ENCODE results near the gene PRPF6. TPM values are rescaled to one million over a fixed set of nuclear protein-coding genes. Genes with fewer than 3 reads are reported as not detected.
A peak's percentile ranks its signal among the peaks of the same experiment; 100 is the strongest.

PRPF6 gene
- total RNA-seq, 1 donor from 2014 or later, result 51.9 TPM

GRCh38 chr20:64035066-64035932 lies 54.4 kb downstream of the PRPF6 start:
- Histone ChIP-seq H3K9ac (no peak overlapping the region), H3K4me3 (no peak overlapping the region), H3K79me2 (ENCODE audit: low read depth) (no peaks in the 10 kb centered on the region), H3F3A (ENCODE audit: low read depth) (peaks cover 15% of the 10 kb centered on the region), H2AFZ (replicated peaks) (no peak overlapping the region), H3K36me3 (no peaks in the 10 kb centered on the region), H3K27ac (no peak overlapping the region), H3K4me2 (peak overlapping the region; percentile 29), H4K20me1 (ENCODE audit: low read depth) (peaks cover 47% of the 10 kb centered on the region), H3K9me3 (ENCODE audit: low read depth) (no peaks in the 10 kb centered on the region), H3K4me1 (peaks cover 31% of the 10 kb centered on the region), H3K27me3 (peaks cover 42% of the 10 kb centered on the region)
- H3K9me3 Mint-ChIP-seq, result no peaks in the 10 kb centered on the region
- H3K4me3 Mint-ChIP-seq, result peak overlapping the region; percentile 46
- peaks cover 8% of the 10 kb centered on the region for H3K36me3 Mint-ChIP-seq
- peak overlapping the region; percentile 63 for H3K27ac Mint-ChIP-seq
- peaks cover 30% of the 10 kb centered on the region for H3K27me3 Mint-ChIP-seq (ENCODE audit: insufficient read depth, low read depth)
- TF ChIP-seq EZH2 (IDR thresholded peaks at IDR 0.05) (no peak), CTCF (IDR thresholded peaks at IDR 0.05) (no peak), EZH2phosphoT487 (IDR thresholded peaks at IDR 0.05) (no peak)
- no peak for DNase-seq (ENCODE audit: low spot score)
- H3K4me1 Mint-ChIP-seq, result peaks cover 21% of the 10 kb centered on the region

GRCh38 chr20:64035933-64036345 lies 55.0 kb downstream of the PRPF6 start, which contains the start of gene C20orf204:
Gene C20orf204, plus strand, starts transcription at chr20:64036182. Its CDS starts 142 bp downstream, at chr20:64036324.
- H3K36me3 ChIP-seq, result no peaks in the 10 kb centered on the region
- peak within 1 kb of the TSS; percentile 29 for H3K4me2 ChIP-seq
- peaks cover 49% of the 10 kb centered on the region for H3K27me3 ChIP-seq
- peaks cover 33% of the 10 kb centered on the region for H3K27me3 Mint-ChIP-seq (ENCODE audit: insufficient read depth, low read depth)
- peaks cover 15% of the 10 kb centered on the region for H3F3A ChIP-seq (ENCODE audit: low read depth)
- peak within 1 kb of the TSS; percentile 63 for H3K27ac Mint-ChIP-seq
- H3K9me3 ChIP-seq (ENCODE audit: low read depth), result no peaks in the 10 kb centered on the region
- peaks cover 21% of the 10 kb centered on the region for H3K4me1 Mint-ChIP-seq
- no peaks in the 10 kb centered on the region for H3K79me2 ChIP-seq (ENCODE audit: low read depth)
- H3K4me3 Mint-ChIP-seq, result peak within 1 kb of the TSS; percentile 46
- DNase-seq (ENCODE audit: low spot score), result peak; percentile 31
- no peak within 1 kb of the TSS for H2AFZ ChIP-seq (replicated peaks)
- H3K27ac ChIP-seq, result no peak within 1 kb of the TSS
- H3K4me3 ChIP-seq, result no peak within 1 kb of the TSS
- H3K36me3 Mint-ChIP-seq, result peaks cover 5% of the 10 kb centered on the region
- H3K9ac ChIP-seq, result no peak within 1 kb of the TSS
- TF ChIP-seq EZH2phosphoT487 (IDR thresholded peaks at IDR 0.05) (no peak), EZH2 (IDR thresholded peaks at IDR 0.05) (no peak), CTCF (IDR thresholded peaks at IDR 0.05) (no peak)
- H3K9me3 Mint-ChIP-seq, result no peaks in the 10 kb centered on the region
- peaks cover 31% of the 10 kb centered on the region for H3K4me1 ChIP-seq
- peaks cover 47% of the 10 kb centered on the region for H4K20me1 ChIP-seq (ENCODE audit: low read depth)

- Histone ChIP-seq H3K36me3 (no peaks in the 10 kb centered on the region), H3K27me3 (peaks cover 55% of the 10 kb centered on the region), H3K27ac (no peak overlapping the region), H3K9ac (no peak overlapping the region), H2AFZ (replicated peaks) (no peak overlapping the region), H4K20me1 (ENCODE audit: low read depth) (peaks cover 47% of the 10 kb centered on the region), H3K9me3 (ENCODE audit: low read depth) (no peaks in the 10 kb centered on the region), H3K4me1 (peaks cover 31% of the 10 kb centered on the region), H3F3A (ENCODE audit: low read depth) (peaks cover 15% of the 10 kb centered on the region), H3K4me3 (no peak overlapping the region), H3K4me2 (no peak overlapping the region), H3K79me2 (ENCODE audit: low read depth) (no peaks in the 10 kb centered on the region)
- no peaks in the 10 kb centered on the region for H3K9me3 Mint-ChIP-seq
- peaks cover 3% of the 10 kb centered on the region for H3K36me3 Mint-ChIP-seq
- DNase-seq (ENCODE audit: low spot score), result no peak
- H3K27ac Mint-ChIP-seq, result no peak overlapping the region
- no peak overlapping the region for H3K4me3 Mint-ChIP-seq
- TF ChIP-seq EZH2phosphoT487 (IDR thresholded peaks at IDR 0.05), result no peak
- TF ChIP-seq EZH2 (IDR thresholded peaks at IDR 0.05), result no peak
- TF ChIP-seq CTCF (IDR thresholded peaks at IDR 0.05), result no peak
- H3K27me3 Mint-ChIP-seq (ENCODE audit: insufficient read depth, low read depth), result peaks cover 40% of the 10 kb centered on the region
- H3K4me1 Mint-ChIP-seq, result peaks cover 21% of the 10 kb centered on the region
These were observed 55.6 kb downstream of the PRPF6 start for GRCh38 chr20:64036346-64037198.
